ENCODE data around the gene ANKS1B. TPM values are rescaled to one million over a fixed set of nuclear protein-coding genes. Genes with fewer than 3 reads are reported as not detected.

ANKS1B gene
- total RNA-seq, 1 experiment from 2014 or later, result 0.54 TPM

DNA sequence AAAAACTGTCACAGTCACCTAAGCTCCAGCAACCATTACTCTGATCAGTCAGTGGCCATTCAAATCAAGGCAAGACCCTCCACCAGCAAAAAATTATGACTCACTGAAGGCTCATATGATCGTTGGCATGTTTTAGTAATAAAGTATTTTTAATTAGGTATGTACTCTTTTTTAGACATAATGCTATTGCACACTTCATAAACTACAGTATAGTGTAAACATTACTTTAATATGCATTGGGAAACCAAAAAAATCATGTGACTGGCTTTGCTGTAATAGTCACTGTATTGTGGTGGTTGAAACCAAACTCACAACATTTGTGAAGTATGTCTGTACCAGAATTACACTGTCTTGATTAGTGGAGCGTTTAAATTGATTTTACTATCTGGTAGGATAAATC is 471.7 kb downstream of the ANKS1B start:
- Histone ChIP-seq H3K4me1 (ENCODE audit: control insufficient read depth in 1 of 2, insufficient read depth in 2 of 2, low read length in 2 of 2) (no peaks in the 10 kb centered on the region), H3K27ac (ENCODE audit: low read depth, low read length) (no peak overlapping the region), H3K4me3 (replicated peaks in 1 of 2; ENCODE audit: low read depth in 1 of 2, low read length in 2 of 2) (no peak overlapping the region), H3K4me2 (ENCODE audit: low read length) (no peak overlapping the region), H4K20me1 (ENCODE audit: insufficient read depth) (no peaks in the 10 kb centered on the region), H3K79me2 (ENCODE audit: insufficient read depth, low read length) (no peaks in the 10 kb centered on the region), H2AFZ (ENCODE audit: low read depth, low read length, poor library complexity, severe bottlenecking) (no peak overlapping the region), H3K9ac (ENCODE audit: low read length) (no peak overlapping the region), H3K9me2 (ENCODE audit: insufficient read depth) (no peaks in the 10 kb centered on the region), H3K36me3 (ENCODE audit: control insufficient read depth in 1 of 2, insufficient read depth in 2 of 2, low read length in 2 of 2) (no peaks in the 10 kb centered on the region), H3K9me3 (ENCODE audit: control insufficient read depth in 1 of 2, insufficient read depth in 1 of 2, low read depth in 1 of 2, low read length in 2 of 2) (no peaks in the 10 kb centered on the region), H3K27me3 (ENCODE audit: insufficient read depth, low read length) (no peaks in the 10 kb centered on the region)
- DNase-seq (ENCODE audit: low read depth, low spot score) (no peak), ATAC-seq (no peak)
- POLR2A ChIA-PET, result no interaction called here
- TF ChIP-seq EZH2phosphoT487 (IDR thresholded peaks at IDR 0.05; ENCODE audit: borderline replicate concordance) (no peak), YY1 (IDR thresholded peaks at IDR 0.05; ENCODE audit: extremely low read depth, insufficient replicate concordance, low read depth, low read length) (no peak), ELF1 (IDR thresholded peaks at IDR 0.05; ENCODE audit: borderline replicate concordance, low read depth) (no peak), TCF7L2 (IDR thresholded peaks at IDR 0.05; ENCODE audit: borderline replicate concordance, extremely low read depth, insufficient read depth, insufficient read length) (no peak), JUND (IDR thresholded peaks at IDR 0.05) (no peak), POLR2A (IDR thresholded peaks at IDR 0.05; ENCODE audit: borderline replicate concordance, extremely low read depth, insufficient read depth, insufficient read length) (no peak), ZNF274 (IDR thresholded peaks at IDR 0.05; ENCODE audit: low read depth, low read length) (no peak), SP1 (IDR thresholded peaks at IDR 0.05; ENCODE audit: low read depth) (no peak), FOSL1 (IDR thresholded peaks at IDR 0.05; ENCODE audit: low read depth) (no peak), SRF (IDR thresholded peaks at IDR 0.05; ENCODE audit: low read depth) (no peak), CEBPB (IDR thresholded peaks at IDR 0.05; ENCODE audit: low read depth) (no peak), POLR2AphosphoS5 (IDR thresholded peaks at IDR 0.05; ENCODE audit: low read depth, low read length) (no peak), RAD21 (IDR thresholded peaks at IDR 0.05; ENCODE audit: low read depth) (no peak), SIN3A (IDR thresholded peaks at IDR 0.05; ENCODE audit: low read depth) (no peak)
- TF ChIP-seq, protein P1, sequence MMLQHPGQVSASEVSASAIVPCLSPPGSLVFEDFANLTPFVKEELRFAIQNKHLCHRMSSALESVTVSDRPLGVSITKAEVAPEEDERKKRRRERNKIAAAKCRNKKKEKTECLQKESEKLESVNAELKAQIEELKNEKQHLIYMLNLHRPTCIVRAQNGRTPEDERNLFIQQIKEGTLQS (IDR thresholded peaks at IDR 0.05), result no peak
- TF ChIP-seq, protein P2, sequence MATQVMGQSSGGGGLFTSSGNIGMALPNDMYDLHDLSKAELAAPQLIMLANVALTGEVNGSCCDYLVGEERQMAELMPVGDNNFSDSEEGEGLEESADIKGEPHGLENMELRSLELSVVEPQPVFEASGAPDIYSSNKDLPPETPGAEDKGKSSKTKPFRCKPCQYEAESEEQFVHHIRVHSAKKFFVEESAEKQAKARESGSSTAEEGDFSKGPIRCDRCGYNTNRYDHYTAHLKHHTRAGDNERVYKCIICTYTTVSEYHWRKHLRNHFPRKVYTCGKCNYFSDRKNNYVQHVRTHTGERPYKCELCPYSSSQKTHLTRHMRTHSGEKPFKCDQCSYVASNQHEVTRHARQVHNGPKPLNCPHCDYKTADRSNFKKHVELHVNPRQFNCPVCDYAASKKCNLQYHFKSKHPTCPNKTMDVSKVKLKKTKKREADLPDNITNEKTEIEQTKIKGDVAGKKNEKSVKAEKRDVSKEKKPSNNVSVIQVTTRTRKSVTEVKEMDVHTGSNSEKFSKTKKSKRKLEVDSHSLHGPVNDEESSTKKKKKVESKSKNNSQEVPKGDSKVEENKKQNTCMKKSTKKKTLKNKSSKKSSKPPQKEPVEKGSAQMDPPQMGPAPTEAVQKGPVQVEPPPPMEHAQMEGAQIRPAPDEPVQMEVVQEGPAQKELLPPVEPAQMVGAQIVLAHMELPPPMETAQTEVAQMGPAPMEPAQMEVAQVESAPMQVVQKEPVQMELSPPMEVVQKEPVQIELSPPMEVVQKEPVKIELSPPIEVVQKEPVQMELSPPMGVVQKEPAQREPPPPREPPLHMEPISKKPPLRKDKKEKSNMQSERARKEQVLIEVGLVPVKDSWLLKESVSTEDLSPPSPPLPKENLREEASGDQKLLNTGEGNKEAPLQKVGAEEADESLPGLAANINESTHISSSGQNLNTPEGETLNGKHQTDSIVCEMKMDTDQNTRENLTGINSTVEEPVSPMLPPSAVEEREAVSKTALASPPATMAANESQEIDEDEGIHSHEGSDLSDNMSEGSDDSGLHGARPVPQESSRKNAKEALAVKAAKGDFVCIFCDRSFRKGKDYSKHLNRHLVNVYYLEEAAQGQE (IDR thresholded peaks at IDR 0.05; ENCODE audit: low read depth), result no peak
- TF ChIP-seq, protein P3, sequence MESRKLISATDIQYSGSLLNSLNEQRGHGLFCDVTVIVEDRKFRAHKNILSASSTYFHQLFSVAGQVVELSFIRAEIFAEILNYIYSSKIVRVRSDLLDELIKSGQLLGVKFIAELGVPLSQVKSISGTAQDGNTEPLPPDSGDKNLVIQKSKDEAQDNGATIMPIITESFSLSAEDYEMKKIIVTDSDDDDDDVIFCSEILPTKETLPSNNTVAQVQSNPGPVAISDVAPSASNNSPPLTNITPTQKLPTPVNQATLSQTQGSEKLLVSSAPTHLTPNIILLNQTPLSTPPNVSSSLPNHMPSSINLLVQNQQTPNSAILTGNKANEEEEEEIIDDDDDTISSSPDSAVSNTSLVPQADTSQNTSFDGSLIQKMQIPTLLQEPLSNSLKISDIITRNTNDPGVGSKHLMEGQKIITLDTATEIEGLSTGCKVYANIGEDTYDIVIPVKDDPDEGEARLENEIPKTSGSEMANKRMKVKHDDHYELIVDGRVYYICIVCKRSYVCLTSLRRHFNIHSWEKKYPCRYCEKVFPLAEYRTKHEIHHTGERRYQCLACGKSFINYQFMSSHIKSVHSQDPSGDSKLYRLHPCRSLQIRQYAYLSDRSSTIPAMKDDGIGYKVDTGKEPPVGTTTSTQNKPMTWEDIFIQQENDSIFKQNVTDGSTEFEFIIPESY (IDR thresholded peaks at IDR 0.05; ENCODE audit: extremely low read depth, insufficient replicate concordance, low read length), result no peak
- TF ChIP-seq, protein P4, sequence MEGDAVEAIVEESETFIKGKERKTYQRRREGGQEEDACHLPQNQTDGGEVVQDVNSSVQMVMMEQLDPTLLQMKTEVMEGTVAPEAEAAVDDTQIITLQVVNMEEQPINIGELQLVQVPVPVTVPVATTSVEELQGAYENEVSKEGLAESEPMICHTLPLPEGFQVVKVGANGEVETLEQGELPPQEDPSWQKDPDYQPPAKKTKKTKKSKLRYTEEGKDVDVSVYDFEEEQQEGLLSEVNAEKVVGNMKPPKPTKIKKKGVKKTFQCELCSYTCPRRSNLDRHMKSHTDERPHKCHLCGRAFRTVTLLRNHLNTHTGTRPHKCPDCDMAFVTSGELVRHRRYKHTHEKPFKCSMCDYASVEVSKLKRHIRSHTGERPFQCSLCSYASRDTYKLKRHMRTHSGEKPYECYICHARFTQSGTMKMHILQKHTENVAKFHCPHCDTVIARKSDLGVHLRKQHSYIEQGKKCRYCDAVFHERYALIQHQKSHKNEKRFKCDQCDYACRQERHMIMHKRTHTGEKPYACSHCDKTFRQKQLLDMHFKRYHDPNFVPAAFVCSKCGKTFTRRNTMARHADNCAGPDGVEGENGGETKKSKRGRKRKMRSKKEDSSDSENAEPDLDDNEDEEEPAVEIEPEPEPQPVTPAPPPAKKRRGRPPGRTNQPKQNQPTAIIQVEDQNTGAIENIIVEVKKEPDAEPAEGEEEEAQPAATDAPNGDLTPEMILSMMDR (IDR thresholded peaks at IDR 0.05 in 2 of 3, conservative IDR thresholded peaks at IDR 0.05 in 1 of 3; ENCODE audit: borderline replicate concordance in 1 of 3, insufficient read depth in 1 of 3, low read depth in 2 of 3, low read length in 2 of 3), result no peak
- intact Hi-C loops (cut with micrococcal nuclease), result no loop called here
- CTCF ChIA-PET, result no interaction called here
- no TSS peak for BruUV-seq (replicated peaks)
- RAD21 ChIA-PET (ENCODE audit: low non-redundant PET in 1 of 2, low total read pairs in 2 of 2, uncharacterized antibody in 2 of 2, unreplicated experiment in 2 of 2), result no interaction called here

All from HCT116 (cell line).